HG03432 (cell line): ENCODE measurements around the gene RPL35A.
"Not testable (repeated sequence)": the region's sequence is repeated elsewhere in the genome, so short reads cannot be mapped to it uniquely, and the experiment has no call there.

Experiments
- ATAC-seq: cut with Tn5 transposase; IDR thresholded peaks from one replicate; pipeline ENCODE4 v1.9.1; 2021; ENCODE audit warnings: mild to moderate bottlenecking, moderate library complexity; ENCODE audit not compliant: unreplicated experiment

The RPL35A gene

DNA sequence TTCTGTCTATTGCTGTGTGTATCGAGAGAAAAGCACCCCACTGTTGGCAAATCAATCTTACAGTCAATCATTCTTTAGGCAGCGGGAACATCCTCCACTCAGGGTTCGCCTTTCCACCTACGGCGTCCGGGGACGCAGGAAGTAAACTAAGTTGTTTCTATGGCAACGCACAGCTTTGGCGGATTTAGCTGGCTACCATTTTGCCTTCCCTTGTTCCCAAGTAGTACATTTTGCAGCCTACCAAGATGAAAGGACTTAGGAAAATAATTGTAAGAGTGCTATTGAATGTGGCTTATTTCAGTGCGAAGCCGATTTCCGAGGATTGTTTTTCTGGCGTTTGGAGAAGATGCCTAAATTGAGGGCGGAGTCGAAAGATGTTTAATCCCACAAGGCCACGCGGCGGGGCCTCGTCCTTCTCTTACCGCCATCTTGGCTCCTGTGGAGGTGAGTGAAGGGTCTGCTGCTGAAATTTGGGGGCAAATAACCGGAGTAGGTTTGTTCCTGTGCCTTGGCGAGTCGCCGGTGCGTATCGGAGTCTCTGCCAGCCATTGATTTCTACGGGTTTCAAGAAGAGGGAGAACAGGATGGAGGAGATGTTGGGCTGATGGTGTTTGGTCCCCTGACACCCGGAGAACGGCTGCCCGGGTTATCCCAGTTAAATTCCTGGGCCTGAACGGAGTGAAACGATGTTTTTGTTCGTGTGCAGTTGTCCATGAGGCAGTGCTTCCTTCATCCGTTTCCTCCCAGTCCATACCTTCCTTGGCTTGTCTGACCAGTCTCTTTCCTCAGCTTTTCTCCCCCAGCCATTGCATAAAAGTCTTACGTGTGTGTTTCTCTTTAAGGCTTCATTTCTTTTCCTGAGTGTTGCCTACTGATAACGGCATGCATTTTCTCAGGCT, at the start of gene RPL35A:
Gene RPL35A (plus strand): TSS at position 413 of the 899 bp plus-strand sequence. CDS start 778 bp downstream, outside the sequence.
- peak; percentile 90 for ATAC-seq

- ATAC-seq, result no peak
Observed at GRCh38 chr3:197901626-197902025, 48.4 kb upstream of the RPL35A start.

- ATAC-seq, result peak; percentile 89
Observed at GRCh38 chr3:197906023-197906849, 43.8 kb upstream of the RPL35A start.

DNA sequence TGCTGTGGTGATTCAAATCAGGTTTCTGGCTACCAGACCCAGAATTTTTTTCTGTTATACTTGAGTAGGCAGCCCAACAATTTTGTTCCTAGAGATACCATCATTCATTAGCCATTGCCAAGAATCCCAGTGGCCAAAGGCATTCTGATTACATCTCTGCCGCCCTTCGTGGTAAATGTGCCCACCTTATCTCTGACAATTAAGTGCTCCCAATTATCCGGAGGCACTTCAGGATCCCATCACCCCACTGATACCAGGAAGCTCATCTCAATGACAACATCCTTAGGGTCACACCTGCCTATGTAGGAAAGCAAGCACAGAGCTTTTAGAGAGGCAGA, 43.2 kb upstream of the RPL35A start:
- no peak for ATAC-seq

GRCh38 chr3:197907196-197907595, 42.8 kb upstream of the RPL35A start:
- no peak for ATAC-seq

- ATAC-seq, result not testable (repeated sequence)
Observed at GRCh38 chr3:197908550-197908949, 41.4 kb upstream of the RPL35A start.

- ATAC-seq, result no peak
Observed at GRCh38 chr3:197908957-197909701, 40.9 kb upstream of the RPL35A start.

DNA sequence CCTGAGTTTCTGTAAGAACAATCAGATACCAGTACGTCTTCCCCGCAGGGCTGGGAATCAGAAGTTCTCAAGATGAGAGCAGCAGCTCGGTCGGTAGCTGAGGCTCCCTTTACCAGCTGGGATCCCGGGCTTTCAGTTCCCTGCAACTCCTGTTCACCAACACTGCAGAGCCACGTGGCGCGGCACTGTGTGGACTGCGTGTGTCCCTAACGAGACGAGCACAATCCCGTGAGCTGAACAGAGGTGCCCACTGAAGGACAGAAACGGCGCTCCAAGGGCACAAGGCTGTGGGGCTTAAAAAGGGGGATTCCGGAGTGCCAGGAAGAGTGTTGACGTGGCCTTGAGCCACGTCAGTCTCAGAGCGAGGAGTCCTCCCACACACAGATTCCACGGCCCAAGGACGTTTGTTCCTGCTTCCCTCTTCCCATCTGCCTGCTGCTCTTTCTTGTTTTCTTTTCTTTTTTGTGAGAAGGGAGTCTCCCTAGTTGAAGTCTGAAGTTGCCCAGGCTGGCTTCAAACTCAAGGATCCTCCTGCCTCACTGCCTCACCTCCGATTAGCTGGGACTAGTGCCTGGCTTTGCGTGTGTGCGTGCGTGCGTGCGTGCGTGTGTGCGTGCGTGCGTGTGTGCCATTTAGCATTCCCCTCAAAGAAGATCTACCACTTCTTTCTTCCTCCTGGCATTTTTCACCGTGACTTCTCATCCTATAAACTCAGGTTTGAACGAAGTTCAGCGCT, 37.1 kb upstream of the RPL35A start:
- ATAC-seq, result no peak

GRCh38 chr3:197913641-197914380, 36.2 kb upstream of the RPL35A start:
- no peak for ATAC-seq

DNA sequence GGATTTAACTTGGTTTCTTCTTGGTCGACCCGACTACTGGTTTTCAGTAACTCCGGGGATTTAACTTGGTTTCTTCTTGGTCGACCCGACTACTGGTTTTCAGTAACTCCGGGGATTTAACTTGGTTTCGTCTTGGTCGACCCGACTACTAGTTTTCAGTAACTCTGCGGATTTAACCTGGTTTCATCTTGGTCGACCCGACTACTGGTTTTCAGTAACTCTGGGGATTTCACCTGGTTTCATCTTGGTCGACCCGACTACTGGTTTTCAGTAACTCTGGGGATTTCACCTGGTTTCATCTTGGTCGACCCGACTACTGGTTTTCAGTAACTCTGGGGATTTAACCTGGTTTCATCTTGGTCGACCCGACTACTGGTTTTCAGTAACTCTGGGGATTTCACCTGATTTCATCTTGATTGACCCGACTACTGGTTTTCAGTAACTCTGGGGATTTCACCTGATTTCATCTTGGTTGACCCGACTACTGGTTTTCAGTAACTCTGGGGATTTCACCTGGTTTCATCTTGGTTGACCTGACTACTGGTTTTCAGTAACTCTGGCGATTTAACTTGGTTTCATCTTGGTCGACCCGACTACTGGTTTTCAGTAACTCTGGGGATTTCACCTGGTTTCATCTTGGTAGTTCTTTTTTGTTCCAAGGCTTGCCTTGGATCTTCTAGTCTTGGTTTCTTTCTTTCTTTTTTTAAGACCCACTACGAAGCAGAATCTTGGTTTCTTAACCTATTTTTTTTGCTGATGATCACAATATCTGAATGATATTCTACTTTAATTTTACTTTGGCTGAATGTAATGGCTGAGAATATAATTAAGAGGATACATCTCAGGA, 28.3 kb upstream of the RPL35A start:
- ATAC-seq, result not testable (repeated sequence)

- no peak for ATAC-seq
Observed at GRCh38 chr3:197926418-197926817, 23.6 kb upstream of the RPL35A start.

DNA sequence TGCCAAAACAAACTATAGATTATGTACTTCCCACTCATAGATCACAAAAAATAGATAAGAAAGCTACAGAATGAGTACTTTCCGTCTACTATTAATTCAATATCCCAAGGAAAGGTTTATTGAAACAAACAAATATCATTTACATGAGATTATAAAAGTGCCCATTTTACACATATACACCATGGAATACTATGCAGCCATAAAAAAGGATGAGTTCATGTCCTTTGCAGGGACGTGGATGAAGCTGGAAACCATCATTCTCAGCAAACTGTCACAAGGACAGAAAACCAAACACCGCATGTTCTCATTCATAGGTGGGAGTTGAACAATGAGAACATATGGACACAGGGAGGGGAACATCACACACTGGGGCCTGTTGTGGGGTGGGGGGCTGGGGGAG, 22.4 kb upstream of the RPL35A start:
- not testable (repeated sequence) for ATAC-seq

DNA sequence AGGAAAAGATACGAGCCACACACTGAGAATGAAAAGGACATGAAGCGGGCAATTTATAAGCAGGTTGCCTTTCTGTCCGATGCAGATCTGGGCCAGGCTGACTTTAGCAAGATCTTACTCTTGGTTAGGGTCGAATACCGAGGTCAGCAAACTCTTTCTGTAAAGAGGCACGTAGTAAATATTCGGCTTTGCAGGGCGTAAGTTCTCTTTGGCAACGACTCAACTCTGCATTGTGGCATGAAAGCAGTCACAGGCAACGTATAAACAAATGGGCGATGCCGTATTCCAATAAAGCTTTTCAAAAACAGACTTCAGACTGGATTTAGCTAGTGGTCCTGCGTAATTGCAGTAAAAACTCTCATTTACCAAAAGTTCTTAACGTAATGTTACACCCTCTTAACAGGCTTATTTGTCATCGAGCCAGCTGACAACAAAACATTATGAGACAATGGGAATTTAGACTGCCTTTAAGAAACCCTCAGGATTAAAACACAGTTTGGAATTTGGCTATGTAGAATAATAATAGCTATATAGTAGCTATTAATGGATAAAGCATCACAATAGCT, 13.1 kb upstream of the RPL35A start:
- ATAC-seq, result no peak

GRCh38 chr3:197940745-197941384, 9.1 kb upstream of the RPL35A start:
- ATAC-seq, result no peak

GRCh38 chr3:197942956-197943556, 6.9 kb upstream of the RPL35A start:
- ATAC-seq, result no peak

DNA sequence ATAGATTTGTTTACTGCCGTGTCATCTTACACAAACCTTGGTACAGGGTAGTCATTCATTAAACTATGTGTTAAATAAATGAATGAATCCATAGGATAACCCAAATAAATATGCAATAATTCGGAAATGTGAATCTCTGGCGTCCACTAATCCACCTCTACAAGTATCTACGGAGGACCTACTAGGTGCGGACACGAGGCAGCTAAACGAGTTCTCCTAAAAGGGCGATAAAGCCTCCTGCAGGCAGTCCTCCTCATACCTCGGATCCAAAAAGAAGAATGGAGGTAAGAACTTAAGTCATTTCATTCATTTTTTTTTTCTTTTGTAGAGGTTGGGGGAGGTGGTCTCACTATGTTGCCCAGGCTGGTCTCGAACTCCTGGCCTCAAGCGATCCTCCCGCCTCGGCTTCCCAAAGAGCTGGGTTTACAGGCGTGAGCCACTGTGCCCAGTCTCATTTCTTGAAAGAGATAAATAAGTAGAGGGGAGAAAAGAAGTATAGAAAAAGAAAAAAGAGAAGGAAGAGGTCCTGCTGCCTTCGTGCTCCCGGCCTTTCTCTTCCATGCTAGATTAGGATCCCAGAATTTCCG, 706 bp upstream of the RPL35A start:
- no peak for ATAC-seq

- no peak for ATAC-seq
Observed at GRCh38 chr3:197950677-197951061, 679 bp downstream of the RPL35A start.
